Thyroid gland (tissue), 4 donors: Measurements from ENCODE around the gene RILPL2. TPM values are rescaled to one million over a fixed set of nuclear protein-coding genes. Genes with fewer than 3 reads are reported as not detected.

Experiments
- DNase-seq, 2 donors: peaks; one replicate each; pipeline ENCODE4 v3.0.0-alpha.2; 2019
- H3K27ac ChIP-seq, 3 donors: fragments of 200-600 bp; sonication (generic); 1 replicate in 2 of 3; 2 replicates in 1 of 3; pipeline ENCODE4 v1.5.1; 2016 to 2019; ENCODE audit warnings: mild to moderate bottlenecking in 1 of 3, moderate library complexity in 1 of 3
- H3K27me3 ChIP-seq: fragments of 200-600 bp; sonication (generic); one replicate; pipeline ENCODE4 v1.5.1; 2019
- H3K36me3 ChIP-seq, 2 donors: fragments of 200-600 bp; sonication (generic); one replicate each; pipeline ENCODE4 v1.5.1; 2016 to 2019
- H3K4me1 ChIP-seq, 2 donors: fragments of 200-600 bp; sonication (generic); one replicate each; pipeline ENCODE4 v1.5.1; 2017 to 2019
- H3K4me3 ChIP-seq, 3 donors: fragments of 200-600 bp; sonication (generic); replicated peaks in 1 of 3; 1 replicate in 2 of 3; 2 replicates in 1 of 3; pipeline ENCODE4 v1.5.1; 2016; ENCODE audit warnings: mild to moderate bottlenecking in 1 of 3
- H3K9me3 ChIP-seq: fragments of 200-600 bp; sonication (generic); one replicate; pipeline ENCODE4 v1.5.1; 2017
- POLR2A ChIP-seq, 2 donors: fragments of 450-650 bp; IDR thresholded peaks; one replicate each; pipeline ENCODE4 v1.6.1; 2017; ENCODE audit warnings: antibody characterized with exemption in 2 of 2, mild to moderate bottlenecking in 2 of 2, moderate library complexity in 1 of 2
- WGBS, 2 donors: methylation state at CpG; one replicate each; pipeline ENCODE4 v1.1.5; 2017; 5-methylcytosine and 5-hydroxymethylcytosine counted together
- intact Hi-C: fragments of 100-400 bp; cut with DNase I; formaldehyde crosslinking; loops from one replicate; pipeline ENCODE4 v1.15.1; 2023
- total RNA-seq, 4 donors: library from RNA; depleted of rRNA; stranded (reverse); fragments of >200 nt; gene quantifications; one replicate each; pipeline ENCODE4 v1.2.3, GENCODE V29; 2016
- TF ChIP-seq, protein P1 (sequence below), 6 experiments: fragments of 200-600 bp in 3 of 6; fragments of 450-650 bp in 3 of 6; sonication (generic) in 3 of 6; IDR thresholded peaks; one replicate each; pipeline ENCODE4 v1.5.1; 2016 to 2019; ENCODE audit warnings: antibody characterized with exemption in 6 of 6, mild to moderate bottlenecking in 2 of 6, inconsistent platforms in 1 of 6, moderate library complexity in 1 of 6

RILPL2 gene
- total RNA-seq, 4 donors from 2014 or later: 10.7 to 15.2 (median 12.7) TPM

DNA sequence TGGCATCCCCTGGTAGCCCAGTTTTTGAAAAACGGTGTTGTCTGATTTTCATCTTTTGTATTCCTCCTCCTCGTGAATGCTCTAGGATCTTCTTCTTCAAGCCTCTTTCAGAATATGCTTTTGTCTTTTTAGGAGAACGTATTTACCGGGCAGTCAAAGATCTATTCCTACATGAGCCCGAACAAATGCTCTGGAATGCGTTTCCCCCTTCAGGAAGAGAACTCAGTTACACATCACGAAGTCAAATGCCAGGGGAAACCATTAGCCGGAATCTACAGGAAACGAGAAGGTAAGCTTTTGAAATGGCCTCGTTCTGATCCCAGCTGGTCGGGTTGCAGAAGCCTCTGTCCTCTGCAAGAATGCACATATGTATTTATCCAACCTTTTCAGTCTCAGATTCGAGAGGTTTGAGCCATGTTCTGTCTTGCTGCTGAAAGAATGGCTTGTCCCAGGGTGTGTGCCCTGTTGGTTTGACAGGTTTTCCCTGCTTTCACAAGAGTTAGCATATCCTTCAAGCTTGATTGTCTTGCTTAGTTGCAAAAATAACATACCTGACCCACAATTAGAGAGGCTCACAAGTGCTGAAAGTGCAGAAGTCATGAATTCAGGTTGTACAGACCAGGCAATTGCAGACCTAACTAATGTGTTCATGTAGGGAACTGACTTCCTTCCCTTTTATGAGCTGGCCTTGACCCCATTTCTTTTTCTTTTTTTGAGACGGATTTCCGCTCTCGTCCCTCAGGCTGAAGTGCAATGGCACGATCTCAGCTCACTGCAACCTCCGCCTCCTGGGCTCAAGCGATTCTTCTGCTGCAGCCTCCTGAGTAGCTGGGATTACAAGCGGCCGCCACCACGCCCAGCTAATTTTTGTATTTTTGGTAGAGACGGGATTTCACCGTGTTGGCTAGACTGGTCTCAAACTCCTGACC is 45.7 kb downstream of the RILPL2 start:
- H3K4me1 ChIP-seq: peaks cover 36 to 38% of the 10 kb centered on the region in 2 donors
- WGBS, 2 donors: 33 to 34% methylated on average over 23 of the region's 23 CpGs
- H3K27ac ChIP-seq: peak overlapping the region; percentile 85 to 86 (median 85)
- H3K4me3 ChIP-seq: peak overlapping the region in 1 of 3 donors; percentile 54
- peak in 1 of 2 donors; percentile 78 for TF ChIP-seq POLR2A (IDR thresholded peaks at IDR 0.05)
- TF ChIP-seq, protein P1, sequence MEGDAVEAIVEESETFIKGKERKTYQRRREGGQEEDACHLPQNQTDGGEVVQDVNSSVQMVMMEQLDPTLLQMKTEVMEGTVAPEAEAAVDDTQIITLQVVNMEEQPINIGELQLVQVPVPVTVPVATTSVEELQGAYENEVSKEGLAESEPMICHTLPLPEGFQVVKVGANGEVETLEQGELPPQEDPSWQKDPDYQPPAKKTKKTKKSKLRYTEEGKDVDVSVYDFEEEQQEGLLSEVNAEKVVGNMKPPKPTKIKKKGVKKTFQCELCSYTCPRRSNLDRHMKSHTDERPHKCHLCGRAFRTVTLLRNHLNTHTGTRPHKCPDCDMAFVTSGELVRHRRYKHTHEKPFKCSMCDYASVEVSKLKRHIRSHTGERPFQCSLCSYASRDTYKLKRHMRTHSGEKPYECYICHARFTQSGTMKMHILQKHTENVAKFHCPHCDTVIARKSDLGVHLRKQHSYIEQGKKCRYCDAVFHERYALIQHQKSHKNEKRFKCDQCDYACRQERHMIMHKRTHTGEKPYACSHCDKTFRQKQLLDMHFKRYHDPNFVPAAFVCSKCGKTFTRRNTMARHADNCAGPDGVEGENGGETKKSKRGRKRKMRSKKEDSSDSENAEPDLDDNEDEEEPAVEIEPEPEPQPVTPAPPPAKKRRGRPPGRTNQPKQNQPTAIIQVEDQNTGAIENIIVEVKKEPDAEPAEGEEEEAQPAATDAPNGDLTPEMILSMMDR (IDR thresholded peaks at IDR 0.05): peak in 2 of 6 experiments; percentile 10 to 16
- peak; percentile 73 to 79 for DNase-seq
- intact Hi-C loops: no loop called here
- no peaks in the 10 kb centered on the region for H3K9me3 ChIP-seq
- H3K27me3 ChIP-seq: no peaks in the 10 kb centered on the region
- peaks cover 26 to 28% of the 10 kb centered on the region in 2 donors for H3K36me3 ChIP-seq

DNA sequence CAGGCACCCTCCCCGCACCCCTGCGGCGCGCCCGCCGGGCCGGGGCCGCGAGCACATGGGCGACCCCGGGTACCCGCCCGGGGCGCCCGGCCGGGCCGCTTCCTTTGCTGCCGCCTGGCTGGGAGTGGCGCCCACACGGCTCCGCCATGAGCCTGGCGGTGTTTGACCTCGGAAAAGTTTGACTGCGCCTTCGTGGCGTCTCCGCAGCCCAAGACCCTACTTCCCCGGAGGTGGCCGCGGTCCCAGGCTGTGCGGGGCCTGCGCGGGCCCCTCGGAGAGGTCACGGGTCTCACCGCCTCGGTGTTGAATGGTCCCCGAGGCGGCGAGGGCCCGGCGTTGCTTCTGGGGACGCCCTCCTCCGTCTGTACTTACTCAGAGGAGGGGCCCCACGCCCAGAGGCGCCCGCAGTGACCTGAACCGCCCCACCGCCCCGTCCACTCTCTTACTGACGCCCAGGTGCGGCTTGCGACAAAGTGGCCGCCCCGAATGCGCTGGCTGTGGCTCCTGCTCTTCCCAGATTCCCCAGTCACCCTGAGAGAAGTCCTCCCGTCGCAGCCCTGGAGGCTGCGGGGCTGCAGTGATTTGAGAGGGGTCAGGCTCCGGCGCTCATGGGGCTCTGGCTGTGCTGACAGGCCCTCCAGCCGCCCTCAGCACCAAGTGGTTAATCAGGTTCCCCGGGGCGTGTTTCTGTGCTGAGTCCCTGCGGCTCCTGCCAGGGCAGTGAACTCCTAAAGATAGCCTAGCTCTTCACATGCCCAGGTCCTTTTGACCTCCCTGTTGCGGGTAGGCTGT is 46.7 kb downstream of the RILPL2 start:
- H3K4me1 ChIP-seq: peaks cover 40 to 43% of the 10 kb centered on the region in 2 donors
- no peaks in the 10 kb centered on the region for H3K9me3 ChIP-seq
- H3K27ac ChIP-seq: peak overlapping the region; percentile 85 to 86 (median 85)
- H3K27me3 ChIP-seq: no peaks in the 10 kb centered on the region
- intact Hi-C loops: loop anchor here (5.0 to 10.0 kb wide), 2 partner anchors 45 to 193 kb away; partner anchors contain the start of genes RILPL2 and TMED2
- H3K36me3 ChIP-seq: peaks cover 16 to 18% of the 10 kb centered on the region in 2 donors
- TF ChIP-seq, protein P1 (IDR thresholded peaks at IDR 0.05): peak in 1 of 6 experiments; percentile 3
- peak in 1 of 2 donors; percentile 53 for TF ChIP-seq POLR2A (IDR thresholded peaks at IDR 0.05)
- WGBS, 2 donors: 0% methylated on average over 2 to 5 of the region's 66 CpGs
- H3K4me3 ChIP-seq: peak overlapping the region; percentile 44 to 75 (median 54)
- peak; percentile 88 to 90 for DNase-seq

DNA sequence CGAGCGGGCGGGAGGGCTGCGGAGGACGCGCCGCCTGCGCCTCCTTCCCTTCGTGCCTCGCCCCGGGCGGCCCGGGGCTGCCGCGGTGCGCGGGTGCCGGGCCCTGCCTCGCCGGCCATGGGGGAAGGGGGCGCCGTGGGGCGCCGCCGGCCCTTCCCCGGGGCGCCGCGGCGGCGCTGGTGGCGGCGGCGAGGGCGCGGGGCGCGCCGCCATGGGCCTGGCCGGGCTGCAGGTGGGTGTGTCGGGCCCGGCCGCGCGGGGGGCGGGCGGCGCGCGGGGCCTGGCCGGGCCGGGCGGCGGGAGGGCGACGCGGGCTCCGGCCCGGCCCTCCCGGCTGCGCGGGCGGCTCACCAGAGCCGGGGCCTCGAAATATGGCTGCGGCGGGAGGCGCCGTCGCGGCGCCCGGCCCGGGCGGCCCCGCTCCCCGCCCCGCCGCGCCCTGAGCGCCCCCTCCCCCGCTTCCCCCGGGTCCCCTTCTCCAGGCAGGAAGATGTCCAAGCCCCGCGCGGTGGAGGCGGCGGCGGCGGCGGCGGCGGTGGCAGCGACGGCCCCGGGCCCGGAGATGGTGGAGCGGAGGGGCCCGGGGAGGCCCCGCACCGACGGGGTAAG is 47.4 kb downstream of the RILPL2 start:
- no peaks in the 10 kb centered on the region for H3K27me3 ChIP-seq
- no peaks in the 10 kb centered on the region for H3K9me3 ChIP-seq
- peaks cover 11 to 14% of the 10 kb centered on the region in 2 donors for H3K36me3 ChIP-seq
- peak overlapping the region; percentile 85 to 86 (median 85) for H3K27ac ChIP-seq
- intact Hi-C loops: loop anchor here (5.0 to 10.0 kb wide), 2 partner anchors 46 to 193 kb away; partner anchors contain the start of genes RILPL2 and TMED2
- no CpG with 5 or more reads among the region's 102 CpGs for WGBS, 2 donors
- H3K4me3 ChIP-seq: peak overlapping the region in 2 of 3 donors; percentile 44 to 54
- DNase-seq: no peak
- peaks cover 43 to 46% of the 10 kb centered on the region in 2 donors for H3K4me1 ChIP-seq
- TF ChIP-seq, protein P1 (IDR thresholded peaks at IDR 0.05): no peak
- TF ChIP-seq POLR2A (IDR thresholded peaks at IDR 0.05): peak in 1 of 2 donors; percentile 67

DNA sequence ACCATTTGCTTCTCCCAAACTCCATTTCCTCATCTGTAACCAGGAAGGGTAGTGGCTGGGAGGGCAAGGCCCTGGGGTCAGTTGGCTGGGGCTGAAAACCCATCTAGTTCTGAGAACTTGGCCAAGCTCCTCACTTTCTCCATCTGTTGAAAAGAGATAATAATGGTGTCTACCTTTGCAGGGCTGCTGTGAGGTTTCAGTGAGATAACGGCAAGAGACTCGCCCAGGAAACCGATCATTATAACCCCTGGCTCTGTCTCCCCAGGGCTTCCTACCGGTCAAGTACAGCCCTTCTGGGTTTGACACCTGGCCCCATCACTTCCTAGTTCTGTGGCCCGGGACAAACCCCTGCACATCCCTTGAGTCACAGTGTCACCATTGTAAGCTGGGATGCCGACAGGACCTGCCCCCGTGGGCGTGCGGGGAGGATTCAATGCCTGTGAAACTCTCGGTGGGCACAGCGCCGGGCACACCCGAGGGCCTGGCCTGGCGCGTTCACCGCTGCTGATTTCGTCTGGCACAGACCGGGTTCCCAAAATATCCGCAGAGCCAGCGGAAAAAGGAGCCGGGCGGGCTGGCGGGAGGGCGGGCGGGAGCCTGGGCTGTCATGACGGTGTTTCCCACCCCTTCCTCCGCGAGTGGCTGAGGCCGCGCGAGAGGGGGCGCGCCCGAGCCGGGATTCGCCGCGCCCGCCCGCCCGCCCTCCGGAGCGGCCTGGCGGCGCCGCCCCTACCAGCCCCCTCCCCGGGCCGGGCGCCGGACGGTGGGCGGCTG is 48.1 kb downstream of the RILPL2 start:
- H3K27me3 ChIP-seq: no peaks in the 10 kb centered on the region
- peak overlapping the region; percentile 78 to 86 (median 81) for H3K27ac ChIP-seq
- peaks cover 43 to 46% of the 10 kb centered on the region in 2 donors for H3K4me1 ChIP-seq
- H3K4me3 ChIP-seq: peak overlapping the region in 2 of 3 donors; percentile 42 to 46
- H3K9me3 ChIP-seq: no peaks in the 10 kb centered on the region
- intact Hi-C loops: loop anchor here (5.0 to 10.0 kb wide), 2 partner anchors 46 to 194 kb away; partner anchors contain the start of genes RILPL2 and TMED2
- DNase-seq: peak; percentile 78 to 82
- peaks cover 11 to 14% of the 10 kb centered on the region in 2 donors for H3K36me3 ChIP-seq
- WGBS, 2 donors: 7 to 9% methylated on average over 3 to 11 of the region's 52 CpGs
- no peak for TF ChIP-seq POLR2A (IDR thresholded peaks at IDR 0.05)
- TF ChIP-seq, protein P1 (IDR thresholded peaks at IDR 0.05): peak in 1 of 6 experiments; percentile 32
